ENCODE data around the gene SP2.

Gene SP2

DNA sequence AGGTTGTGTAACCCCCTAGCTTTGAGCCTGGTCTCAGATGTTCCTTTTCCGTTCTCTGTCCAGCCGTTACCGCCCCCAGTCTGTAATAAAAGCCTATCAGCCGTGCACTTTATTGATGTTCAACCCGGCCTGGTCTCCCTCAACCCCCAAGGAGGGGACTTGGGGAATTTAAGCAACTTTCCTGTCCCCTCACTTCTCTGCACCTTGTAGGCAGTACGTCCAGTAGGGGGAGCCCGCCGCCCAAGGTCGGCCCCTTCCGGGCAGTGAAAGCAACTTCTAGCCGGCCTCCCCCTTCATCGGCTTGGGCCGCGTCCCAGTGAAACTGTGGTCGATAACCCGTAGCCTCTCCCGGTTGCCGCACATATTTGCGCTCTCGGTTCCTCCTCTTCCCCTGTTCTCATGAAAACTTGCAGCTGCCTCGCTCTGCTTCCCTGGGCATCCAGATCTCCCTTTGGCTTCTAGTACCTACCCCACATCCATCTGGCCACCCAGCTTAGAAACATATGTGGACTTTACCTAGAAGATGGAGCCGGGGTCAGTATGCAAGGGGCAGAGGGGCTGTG lies 53.2 kb downstream of the SP2 start:
- DNase-seq (ENCODE audit: low spot score): peak; percentile 81

DNA sequence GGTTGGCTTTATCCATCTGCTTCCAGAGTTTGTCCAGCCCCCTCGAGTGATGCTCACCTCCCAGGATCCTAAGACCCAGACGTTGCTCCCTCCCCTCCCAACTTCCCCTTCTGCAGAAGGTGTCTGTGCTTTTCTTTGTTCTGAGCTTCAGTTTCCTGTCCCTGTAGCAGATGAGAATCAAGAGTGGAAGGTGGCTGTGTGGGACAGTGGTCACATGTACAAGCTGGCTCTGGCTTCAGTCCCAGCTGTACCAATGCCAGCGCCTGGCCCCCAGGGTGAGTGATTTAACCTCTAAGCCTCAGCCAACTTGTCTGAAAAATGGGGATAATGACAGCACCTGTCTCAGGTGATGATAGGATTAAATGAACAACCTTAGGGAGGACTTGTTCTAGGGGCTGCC lies 53.9 kb downstream of the SP2 start:
- DNase-seq (ENCODE audit: low spot score): no peak

DNA sequence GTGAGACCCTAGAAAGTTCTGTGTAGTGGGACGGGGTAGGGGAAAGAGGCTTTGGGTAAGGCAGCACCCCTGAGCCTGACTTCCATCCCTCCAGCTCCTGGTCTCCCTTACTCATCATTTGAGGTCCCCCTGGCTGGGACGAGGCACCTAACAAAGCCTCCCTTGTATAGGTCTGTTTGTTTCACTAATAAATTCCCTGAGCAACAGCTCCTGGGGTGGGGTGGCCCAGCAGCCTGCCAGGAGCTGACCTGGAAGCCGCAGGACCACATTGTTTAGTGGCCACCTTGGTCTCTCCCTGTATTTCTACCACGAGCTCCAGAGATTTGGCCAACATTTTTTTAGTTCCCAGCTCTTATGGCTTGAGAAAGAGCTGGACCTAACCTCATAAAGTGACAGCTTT lies 54.4 kb downstream of the SP2 start:
- no peak for DNase-seq (ENCODE audit: low spot score)

DNA sequence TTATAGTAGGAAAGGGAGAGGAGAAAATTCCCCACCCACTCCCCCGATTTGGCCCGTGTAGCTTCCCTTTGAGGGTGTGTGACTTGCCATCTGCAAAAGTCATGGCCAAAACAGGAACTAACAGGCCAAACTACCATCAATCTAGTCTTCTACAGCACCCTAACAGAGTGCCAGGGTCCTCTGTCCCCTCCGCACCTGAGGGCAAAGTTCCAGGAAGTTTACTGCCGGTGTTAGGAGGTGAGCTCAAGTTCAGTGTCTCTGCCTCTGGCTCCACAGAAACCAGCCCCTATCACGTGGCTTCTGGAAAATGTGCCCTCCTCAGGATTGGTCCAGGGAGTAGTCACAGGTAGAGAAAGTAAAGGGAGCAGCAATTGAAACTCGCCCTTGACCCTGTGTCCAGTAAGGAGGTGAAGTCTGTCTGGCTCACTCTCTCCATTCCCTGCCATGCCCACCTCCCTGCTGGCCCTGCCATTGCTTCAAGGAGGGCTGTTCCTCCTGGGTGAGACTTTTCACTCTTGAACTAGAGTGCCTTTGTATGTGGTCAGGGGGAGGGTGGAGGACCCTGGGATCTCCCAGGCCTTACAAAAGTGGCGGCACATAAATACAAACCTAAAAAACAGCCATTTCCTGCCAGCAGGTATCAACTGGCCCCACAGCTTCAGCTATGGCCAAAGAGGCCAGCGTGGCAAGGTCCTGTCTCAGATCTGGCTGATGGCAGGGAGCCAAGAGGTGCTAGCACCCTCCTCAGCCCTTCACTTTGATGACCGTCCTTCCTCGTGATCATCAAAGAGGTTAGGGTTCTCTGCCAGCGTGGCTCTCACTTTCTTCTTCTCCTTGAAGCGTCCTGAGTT lies 56.4 kb downstream of the SP2 start:
- no peak for DNase-seq (ENCODE audit: low spot score)

DNA sequence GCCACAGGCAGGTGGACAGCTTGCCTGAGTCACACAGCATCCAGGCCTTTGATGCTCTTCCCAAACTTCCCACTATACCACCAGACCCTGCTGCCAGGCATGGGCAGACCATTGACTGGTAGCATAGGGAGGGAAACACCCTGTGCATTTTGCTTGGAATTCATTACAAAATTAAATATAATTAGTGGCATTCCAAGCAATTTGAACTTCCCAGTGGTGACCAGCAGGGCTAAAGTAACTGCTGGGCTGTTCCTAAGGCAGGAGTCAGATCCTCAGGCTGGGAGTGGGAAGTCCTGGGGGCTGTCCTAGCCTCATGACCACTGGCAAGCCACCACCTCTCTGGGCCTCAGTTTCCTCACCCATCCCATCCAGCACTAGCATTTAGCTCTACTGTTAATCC lies 57.9 kb downstream of the SP2 start:
- DNase-seq (ENCODE audit: low spot score): no peak

DNA sequence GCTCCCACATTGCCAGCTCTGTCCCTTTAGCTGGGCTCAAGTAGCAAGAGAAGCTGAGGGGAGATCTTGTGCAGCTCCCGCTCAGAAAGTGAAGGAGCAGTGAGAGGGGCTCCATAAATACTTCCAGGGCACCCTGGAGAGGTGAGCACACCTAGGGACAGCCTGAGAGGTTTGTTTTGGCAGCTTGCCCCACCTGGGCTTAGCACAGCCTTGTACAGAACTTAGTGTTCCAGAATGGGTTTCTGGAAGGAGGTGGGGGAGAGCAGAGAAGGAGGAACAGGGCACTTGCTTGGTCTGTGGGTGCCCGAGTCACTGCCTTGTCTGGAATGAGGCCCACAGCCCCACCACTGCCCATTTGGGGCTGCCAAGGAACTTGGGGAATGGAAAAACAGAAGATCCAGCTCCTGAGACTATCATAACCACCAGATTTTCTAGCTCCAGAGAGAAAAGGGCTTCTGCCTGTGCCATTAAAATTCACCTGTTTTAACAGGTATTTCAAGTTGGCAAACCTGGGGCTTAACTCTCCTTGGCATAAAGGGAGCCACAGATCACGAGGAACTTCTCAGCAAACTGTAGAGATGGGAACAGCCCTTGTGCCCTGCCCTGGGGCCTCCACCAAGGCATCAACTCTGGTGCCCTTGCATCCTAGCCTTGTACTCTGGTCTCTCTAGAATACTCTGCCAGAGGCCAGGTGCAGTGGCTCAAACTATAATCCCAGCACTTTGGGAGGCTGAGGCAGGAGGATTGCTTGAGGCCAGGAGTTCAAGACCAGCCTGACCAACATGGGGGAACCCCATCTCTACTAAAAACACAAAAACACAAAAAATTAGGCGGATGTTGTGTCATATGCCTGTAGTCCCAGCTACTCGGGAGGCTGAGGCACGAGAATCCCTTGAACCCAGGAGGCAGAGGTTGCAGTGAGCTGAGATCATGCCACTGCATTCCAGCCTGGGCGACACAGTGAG lies 59.7 kb downstream of the SP2 start:
- no peak for DNase-seq (ENCODE audit: low spot score)

DNA sequence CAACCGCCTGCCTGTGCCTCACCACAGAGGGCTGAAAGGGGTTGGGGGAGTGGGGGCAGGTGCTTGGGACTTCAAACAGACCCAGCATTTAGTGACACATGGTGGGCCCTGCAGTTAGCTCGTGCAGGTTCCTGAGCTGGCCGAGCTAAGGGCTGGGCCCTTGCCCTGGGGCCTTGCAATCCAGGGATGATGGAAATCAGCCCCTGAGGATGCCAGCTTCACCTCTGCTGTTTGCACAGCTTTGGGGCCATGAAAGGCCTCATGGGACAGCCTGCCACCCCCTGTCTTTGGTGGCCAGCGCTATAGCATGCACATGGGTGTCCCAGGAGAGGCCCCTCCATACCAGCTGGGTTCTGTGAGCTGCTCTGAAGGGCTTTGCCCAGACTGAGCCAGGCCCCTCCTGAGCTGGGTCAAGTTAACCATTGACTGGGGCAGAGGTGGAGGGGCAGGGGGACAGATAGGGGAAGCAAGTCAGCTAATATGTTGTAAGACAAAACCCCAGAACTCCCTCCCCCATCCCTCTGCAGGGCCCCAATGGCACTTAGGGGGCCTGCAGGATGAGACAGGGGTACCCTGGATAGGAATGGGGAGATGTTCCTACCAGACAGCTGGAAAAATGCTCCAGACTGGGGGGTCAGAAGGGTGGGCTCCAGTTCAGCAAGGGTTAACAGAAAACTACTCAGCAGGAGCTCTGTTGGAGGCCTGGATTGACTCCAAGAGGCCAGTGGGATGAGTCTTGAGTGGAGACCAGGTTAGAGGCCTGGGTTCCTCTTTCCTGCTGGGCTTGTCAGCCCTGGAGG lies 61.0 kb downstream of the SP2 start:
- no peak for DNase-seq (ENCODE audit: low spot score)

DNA sequence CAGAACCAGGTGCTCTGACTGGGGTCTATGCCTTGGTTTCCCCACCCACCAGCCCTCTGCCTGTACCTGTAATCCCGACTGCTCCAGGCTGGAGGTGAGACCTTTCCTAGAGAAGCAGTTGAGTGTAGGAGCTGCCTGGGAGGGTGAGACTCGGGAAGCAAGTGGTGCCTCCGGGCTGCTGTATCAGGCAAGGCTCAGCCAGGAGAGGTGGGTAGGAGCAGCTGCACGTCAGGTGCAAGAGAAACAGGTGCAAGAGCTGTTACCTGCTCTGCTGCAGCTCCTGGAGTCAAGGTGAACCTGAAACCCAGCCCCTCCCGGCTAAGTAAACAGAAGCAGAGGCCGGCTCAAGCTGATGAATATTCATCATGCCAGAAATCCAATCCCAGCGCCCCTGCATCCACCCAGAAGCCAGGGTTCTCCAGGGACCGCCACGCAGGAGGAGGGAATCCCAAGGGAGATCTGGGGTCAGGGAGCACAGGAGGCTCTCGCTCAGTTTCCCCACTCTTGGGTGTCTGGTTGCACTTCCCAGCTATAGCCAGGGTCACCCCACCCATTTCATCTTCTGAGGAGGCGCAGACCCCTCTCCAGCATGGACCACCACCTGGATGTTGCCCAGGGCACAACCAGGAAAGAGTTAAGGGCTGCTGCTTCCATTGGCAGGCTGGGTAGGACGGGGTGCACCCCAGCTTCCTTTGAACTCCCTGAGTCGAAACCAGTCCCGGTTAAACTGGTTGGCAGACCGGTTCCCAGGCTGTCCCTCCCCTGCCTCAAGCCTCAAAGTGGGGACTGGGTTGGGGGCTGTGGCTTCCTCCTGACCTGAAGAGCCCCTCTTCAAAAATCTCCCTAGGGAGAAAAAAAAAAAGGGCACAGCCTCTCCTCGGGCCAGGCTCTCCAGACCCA lies 61.8 kb downstream of the SP2 start, which contains the start of gene PRR15L:
TSS of gene PRR15L (minus strand) at position 293 of the 900 bp plus-strand sequence. CDS start 4,649 bp downstream, outside the sequence.
- DNase-seq (ENCODE audit: low spot score): no peak

DNA sequence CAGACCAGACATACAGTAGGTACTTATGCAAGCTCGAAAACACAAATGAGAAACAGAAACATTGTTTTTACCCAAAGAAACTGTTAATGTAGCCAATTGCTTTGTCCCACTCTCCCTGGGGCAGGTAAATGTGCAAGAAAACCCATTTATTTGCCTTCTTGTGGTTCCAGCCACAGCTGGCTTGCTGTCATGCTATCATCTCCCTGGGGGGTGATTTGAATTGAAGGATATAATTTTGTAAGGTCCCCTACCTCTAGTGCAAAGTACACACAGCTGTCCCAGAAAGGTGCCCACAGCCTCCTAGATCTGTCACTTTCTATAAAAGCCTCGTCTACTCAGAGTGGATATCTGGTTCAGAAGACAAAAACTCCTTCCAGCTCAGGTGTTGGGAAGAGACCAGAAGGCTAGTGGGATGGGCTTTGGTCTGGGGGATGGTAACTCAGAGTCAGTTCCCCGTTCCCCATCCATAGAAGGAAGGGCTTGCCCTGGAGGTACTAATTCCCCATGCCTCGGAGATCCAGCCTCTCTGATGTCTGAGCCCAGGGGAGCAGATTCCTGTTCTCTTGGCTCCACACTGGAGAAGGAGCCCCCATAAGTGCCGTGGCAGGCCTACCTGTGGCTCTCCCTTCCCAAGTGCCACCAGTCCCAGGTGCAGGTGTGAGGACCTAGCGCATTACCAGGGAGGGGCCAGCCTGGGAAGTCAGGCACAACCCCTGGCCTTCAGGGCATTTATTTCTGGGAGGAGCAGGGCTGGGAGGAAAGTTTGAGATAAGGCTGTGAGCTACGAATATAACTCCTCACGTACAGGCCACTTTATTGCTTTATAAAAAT lies 64.0 kb downstream of the SP2 start:
- no peak for DNase-seq (ENCODE audit: low spot score)

DNA sequence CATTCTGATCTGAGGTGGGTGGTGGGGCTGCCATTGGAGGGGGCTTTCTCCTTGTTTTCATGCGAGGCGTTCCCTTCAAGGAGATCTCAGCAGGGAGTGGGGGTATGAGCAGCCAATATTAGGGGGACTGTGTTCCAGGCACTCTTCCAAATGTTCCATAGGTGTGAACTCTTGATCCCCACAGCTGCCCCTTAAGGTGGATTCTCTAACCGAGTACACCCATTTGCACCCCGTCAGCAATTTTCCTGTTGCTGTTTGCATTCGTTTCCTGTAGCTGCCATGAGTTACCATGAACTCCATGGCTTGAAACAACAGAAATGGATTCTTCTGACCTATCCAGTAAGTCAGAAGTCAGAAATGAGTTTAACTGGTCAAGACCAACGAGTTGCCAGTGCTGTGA lies 65.4 kb downstream of the SP2 start:
- no peak for DNase-seq (ENCODE audit: low spot score)

DNA sequence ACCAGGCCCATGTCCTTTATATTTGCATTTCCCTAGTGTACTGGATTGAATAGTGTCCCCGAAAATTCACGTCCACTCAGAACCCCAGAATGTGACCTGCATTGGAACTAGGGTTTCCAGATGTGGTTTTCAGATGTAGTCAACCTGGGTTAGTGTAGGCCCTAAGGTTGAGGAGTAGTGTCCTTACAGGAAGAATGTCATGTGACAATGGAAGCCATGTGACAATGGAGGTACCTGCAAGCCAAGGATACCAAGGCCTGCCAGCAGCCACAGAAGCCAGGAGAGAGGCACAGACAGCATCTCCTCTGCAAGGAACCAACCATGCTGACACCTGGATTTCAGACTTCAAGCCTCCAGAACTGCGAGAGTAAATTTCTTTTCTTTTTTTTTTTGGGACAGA lies 66.9 kb downstream of the SP2 start:
- DNase-seq (ENCODE audit: low spot score): no peak

DNA sequence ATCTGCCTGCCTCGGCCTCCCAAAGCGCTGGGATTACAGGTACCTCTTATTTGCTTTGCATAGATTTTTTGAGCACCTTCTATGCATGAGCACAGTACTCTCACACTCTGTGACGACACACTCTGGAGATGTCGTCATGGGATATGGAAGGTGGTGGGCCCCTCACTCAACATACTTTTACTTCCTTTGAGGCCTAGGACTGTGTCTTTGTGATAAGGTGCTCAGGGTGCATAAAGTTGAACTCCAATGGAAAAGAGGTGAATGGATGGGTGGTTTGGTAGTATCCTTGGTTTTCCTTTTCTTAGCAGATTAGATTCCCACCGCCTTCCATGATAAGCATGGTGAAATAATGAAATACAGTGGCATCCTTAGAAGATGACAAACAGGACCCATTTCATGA lies 68.8 kb downstream of the SP2 start:
- DNase-seq (ENCODE audit: low spot score): no peak

DNA sequence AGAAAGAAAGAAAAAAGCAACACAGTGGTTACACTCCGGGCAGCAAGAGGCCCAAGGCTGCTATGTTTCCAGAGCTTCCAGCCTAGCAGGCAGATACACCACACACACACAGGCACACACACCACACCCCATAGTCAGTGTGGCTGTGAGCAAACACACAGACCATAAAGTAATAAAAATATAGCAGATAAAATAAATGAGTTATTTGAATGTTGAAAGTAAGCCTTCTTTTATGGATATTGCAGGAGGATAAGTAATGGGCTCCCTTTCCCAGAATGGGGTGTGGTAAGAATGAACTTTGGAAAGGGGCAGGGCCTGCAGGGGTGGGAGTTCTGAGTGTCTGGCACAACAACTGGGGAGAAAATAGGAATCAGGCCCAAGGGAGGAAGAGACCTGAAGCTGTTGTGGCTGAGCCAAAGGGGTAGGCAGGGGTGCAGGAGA lies 70.1 kb downstream of the SP2 start:
- DNase-seq (ENCODE audit: low spot score): no peak

DNA sequence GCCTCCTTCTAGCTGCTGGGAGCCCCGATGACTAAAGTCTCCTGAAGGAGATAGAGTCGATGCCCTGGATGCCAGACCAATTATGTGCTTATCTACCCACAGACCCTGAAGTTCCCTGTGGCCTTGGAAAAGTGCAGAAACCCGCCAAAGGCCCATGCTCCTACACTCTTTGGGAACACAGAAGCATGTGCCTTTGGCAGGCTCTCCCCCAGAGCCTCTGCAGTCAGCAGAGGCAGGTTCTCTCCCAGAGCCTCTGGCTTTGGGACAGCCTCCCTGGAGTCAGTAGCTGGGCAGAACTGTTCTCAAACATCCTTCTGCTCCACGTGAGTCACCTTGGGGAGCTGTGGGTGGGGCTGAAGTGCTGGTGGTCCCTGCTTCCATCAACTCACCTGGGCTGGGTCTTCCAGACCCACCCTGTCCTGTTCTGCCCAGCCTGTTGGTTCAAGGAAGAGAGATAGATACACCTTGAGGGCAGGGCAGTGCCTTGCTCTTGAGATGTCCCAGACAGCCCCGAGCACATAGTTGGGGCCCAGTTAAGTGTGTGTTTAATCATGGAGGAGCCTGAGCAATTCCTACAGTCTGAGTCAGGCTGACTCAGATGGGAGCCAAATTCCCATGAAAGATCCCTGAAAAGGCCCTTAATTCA lies 71.7 kb downstream of the SP2 start:
- no peak for DNase-seq (ENCODE audit: low spot score)

DNA sequence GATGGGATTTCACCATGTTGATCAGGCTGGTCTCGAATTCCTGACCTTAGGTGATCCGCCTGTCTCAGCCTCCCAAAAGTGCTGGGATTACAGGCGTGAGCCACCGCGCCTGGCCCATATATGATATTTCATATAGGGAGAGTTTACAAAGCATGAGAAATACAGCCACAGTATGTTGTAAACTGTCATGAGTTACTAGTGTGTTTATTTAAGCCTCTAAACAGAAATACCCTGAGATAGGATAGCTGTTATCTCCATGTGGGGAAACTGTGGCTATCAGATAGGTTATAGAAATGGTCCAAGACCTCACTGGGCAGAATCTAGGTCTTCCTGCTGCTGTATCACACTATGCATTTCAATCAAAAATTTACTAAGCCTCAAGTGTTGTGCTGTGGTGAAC lies 72.8 kb downstream of the SP2 start:
- no peak for DNase-seq (ENCODE audit: low spot score)

DNA sequence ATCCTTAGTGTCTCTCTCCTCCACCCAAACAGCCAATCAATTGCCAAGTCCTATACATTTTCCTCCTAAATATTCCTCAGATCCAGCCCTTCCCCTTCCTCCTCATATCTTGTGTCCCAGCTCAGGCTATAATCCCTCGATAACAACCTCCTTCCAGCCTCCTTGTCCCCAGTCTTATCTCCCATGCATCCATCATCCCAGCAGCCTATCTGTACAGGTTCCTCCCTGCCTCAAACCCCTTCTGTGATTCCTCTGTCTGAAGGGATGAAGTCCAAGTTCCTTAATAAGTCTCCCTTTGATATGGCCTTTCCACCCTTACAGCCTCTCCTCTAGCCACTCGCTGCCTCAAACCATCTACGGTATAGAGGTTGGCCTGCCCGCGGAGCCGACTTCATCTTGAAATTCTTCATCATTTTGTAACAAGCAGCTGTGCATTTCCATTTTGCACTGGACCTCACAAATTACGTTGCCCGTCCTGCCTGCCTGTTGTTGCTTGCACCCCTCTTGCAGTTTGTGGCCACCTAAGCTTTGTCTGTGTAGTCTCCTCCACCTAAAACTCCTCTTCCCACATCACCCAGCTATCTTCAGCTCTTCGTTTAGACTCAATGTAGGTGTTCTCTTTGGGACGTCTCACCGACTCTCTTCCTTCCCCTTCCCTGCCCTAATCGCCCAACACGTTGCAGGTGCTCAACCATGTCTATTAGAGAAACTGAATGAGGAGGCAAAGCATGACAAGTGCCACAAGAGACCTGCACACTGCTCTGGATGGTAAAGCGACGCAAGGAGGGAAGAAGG lies 74.1 kb downstream of the SP2 start:
- DNase-seq (ENCODE audit: low spot score): no peak

DNA sequence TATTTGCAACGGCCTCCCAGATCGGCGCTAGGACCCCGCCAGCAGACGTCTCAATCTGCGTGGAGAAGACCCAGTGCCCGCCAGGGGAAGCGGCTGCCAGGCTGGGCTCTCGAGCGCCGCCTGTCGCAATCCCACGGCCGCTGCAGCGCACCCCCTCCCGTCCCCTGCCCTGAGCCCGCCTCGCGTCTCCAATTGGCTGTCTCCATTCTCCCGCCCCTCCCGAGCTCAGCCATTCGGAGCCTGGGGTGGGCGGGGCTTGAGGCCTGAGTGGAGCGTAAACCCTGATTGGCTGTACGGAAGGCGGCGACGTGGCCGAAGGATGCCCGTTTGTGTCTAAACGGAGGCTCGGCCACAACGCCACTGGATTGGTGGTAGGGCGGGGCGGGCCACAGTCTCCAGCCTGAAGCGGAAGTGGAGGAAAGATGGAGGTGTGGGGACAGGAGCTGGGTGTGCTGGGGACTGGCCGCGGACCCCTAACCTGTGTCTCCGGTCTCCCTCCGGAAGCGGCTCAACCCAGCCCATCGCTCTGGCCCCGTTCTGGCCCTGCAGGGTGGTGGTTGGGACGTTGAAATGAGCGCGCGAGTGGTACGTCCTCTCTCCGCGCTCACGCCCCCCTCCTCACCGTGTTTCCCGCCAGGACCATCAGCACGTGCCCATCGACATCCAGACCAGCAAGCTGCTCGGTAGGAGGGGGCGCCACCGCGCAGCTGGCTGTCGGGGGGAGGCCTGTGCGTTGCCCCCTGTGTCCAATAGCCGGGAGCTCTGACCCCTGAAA lies 74.9 kb downstream of the SP2 start, which contains the start of gene CDK5RAP3:
TSS of gene CDK5RAP3 (plus strand) at position 389 of the 775 bp plus-strand sequence. CDS start at position 423, 34 bp downstream.
- DNase-seq (ENCODE audit: low spot score): peak; percentile 99

Measured in globus pallidus (tissue), 1 donor.